GM12873 (cell line): ENCODE measurements around the gene ELN.
A peak's percentile ranks its signal among the peaks of the same experiment; 100 is the strongest.

Source experiments
- TF ChIP-seq, protein P1 (sequence below): IDR thresholded peaks from 2 replicates; pipeline ENCODE4 v1.5.1; 2012; ENCODE audit warnings: low read depth, mild to moderate bottlenecking, moderate library complexity, low read length, control low read depth; ENCODE audit not compliant: insufficient read depth; ENCODE audit errors: missing control alignments

ELN gene

DNA sequence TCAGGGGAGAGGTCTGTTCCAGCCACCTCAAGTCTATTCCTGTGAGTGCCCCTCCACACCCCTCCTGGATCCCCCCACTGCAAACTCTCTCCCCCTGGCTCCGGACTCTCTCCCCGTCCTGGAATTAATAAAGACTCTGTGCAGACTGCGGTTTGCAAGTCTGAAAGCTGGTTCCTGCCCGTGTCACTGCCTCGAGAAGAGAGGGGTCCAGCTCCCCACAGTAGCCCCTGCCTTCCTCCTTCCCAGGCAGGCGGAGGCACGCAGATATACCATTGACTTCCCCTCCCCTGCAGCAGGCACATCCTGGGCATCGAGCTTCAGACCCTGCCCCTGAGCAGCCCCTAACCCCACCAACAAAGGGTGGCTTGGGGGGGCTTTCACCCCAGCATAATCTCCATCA, 2.2 kb upstream of the ELN start:
- TF ChIP-seq, protein P1, sequence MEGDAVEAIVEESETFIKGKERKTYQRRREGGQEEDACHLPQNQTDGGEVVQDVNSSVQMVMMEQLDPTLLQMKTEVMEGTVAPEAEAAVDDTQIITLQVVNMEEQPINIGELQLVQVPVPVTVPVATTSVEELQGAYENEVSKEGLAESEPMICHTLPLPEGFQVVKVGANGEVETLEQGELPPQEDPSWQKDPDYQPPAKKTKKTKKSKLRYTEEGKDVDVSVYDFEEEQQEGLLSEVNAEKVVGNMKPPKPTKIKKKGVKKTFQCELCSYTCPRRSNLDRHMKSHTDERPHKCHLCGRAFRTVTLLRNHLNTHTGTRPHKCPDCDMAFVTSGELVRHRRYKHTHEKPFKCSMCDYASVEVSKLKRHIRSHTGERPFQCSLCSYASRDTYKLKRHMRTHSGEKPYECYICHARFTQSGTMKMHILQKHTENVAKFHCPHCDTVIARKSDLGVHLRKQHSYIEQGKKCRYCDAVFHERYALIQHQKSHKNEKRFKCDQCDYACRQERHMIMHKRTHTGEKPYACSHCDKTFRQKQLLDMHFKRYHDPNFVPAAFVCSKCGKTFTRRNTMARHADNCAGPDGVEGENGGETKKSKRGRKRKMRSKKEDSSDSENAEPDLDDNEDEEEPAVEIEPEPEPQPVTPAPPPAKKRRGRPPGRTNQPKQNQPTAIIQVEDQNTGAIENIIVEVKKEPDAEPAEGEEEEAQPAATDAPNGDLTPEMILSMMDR: no peak

DNA sequence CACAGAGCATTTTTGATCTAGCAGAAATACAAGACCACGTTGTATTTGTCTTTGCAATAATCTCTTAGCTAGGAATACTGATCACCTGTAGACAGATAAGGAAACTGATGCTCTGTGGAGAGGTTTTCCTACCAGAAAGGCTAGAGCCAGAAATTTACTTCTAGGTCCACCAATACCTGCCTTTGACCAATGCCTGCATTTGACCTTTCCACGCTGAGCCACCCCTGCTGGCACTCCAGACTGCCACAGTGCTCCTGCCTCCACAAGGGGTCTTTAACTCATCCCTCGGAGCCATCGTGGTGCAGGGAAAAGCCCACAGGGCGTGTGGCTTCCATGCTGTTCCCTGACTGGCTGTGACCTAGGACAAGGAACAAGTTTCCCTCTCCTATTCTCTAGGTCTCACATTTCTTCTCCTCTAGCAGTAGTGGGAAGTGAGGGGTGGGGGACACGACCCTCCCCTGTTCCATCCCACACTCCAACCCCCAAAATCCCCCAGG, 1.5 kb upstream of the ELN start:
- TF ChIP-seq, protein P1: no peak

DNA sequence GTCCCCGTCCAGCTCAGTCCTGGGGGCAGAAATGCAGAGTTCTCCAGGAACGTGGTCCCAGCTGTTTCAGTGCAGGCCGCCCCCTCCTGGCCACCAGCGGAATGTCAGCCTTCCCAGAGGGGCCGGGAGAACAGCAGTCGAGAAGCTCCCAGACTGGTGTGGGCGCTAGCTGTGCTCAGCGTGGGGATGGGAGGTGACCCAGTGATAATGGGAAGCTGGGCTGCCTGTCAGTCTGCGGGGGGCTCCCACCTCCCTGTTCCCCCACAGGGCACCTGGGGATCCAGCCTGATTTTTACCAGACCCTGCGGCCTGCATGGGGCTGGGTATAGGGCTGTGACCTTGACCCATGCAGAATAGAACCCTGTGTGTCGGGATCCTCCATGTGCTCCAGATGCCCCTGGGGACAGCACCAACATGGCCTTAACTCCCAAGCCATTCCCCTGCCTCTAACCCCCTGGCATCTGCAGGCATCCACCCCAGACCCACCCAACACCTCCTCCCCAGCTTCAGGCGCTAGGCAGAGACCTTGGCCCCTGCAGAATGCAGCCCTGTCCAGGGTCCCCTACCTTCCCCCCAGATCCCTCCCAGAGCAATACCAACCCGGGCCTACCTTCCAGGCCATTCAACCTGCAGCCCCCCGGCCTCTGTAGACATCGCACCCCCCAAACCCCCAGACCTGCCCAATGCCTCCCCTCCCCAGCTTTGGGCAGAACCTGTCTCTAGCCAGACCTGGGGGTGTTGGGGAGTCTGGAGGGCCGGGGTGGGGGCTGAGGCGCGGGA, 880 bp upstream of the ELN start:
- TF ChIP-seq, protein P1: peak; percentile 95

DNA sequence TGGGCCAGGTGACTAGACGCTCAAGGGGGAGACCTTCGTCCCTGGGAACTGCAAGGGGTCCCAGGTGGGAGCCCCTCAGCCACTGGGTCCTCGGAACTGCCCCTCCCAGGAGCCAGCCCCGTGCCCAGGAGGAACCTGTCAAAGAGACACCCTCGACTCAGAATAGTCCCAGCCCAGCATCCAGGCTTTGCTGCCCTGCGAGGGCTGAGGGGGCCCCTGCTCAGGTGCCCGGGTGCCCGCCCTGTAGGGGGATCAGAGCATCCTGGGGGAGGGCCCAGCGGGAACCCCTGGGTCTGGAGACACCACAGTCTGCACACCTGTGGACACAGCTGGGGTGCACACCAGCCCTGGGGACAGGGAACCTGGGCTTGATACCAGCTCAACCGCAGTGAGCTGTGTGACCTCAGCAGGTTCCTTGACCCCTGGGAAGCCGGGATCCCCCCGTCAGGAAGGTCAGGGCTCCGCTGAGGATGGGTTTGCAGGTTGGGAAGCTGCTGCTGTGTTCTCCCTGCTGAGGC, 407 bp downstream of the ELN start:
- TF ChIP-seq, protein P1: no peak

GRCh38 chr7:74029089-74029785, 1.3 kb downstream of the ELN start:
- TF ChIP-seq, protein P1: no peak

DNA sequence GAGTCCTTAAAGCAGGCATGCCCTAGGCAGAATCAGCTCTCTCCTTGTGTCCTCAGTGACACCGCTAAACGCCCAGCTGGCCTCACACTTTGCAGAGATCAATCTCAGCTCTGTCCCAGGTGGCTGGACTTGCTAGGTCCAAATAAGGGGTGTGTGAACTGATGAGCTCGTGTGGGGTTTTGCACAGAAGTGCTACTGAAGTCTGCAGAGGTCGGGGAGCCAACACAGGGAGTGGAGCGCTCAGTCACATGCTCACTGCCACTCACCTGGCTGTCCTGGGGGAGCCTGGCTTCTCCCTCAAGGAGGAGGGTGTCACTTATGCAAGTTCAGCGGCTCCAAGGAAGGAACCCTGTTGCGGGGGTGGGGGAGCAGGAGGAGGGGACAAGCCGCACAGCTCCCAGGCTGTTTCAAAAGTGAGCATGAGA, 2.0 kb downstream of the ELN start:
- TF ChIP-seq, protein P1: no peak

DNA sequence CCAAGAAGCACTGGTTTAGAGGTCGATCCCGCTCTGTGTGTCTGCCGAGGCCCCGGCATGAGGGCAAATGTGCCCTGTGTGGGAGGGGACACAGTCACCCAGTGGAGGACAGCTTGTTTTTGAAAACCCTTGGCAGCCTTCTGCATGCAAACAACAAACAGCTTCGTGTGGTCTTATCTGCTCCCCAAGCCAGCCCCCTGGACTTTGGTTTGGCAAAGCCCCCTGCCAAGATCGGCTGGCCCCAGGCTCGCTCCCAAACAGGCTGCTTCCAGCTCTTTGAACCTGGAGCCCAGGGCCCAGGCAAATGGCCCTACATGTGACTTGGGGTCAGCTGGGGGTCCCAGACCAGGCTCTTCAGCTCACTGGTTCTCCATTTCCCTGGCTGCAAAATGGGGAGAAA, 2.9 kb downstream of the ELN start:
- TF ChIP-seq, protein P1: no peak
